ENCODE measurements around the gene C4BPB.

C4BPB gene

GRCh38 chr1:207060596-207060995 lies 28.1 kb upstream of the C4BPB start:
- no peak for DNase-seq

DNA sequence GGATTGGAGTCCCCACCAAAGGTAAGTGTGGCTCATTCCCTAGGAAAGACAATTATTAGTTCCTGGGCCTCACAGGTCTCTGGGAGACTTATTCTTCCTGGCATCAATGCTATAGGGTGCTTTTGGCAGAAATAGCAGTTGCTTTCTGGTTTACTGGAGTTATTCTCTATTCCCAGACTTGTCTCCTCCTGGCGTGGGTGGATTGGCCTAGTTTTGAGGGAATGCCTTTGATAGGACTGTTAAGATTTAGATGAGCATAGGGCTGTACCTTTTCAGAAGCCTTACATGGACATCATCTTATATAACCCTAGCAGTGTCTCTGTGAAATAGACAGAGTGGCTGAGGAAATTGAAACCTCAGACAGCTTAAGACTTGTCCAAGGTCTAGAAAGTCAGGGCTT lies 26.6 kb upstream of the C4BPB start:
- no peak for DNase-seq

- no peak for DNase-seq
Measured at GRCh38 chr1:207063014-207063413, 25.6 kb upstream of the C4BPB start.

DNA sequence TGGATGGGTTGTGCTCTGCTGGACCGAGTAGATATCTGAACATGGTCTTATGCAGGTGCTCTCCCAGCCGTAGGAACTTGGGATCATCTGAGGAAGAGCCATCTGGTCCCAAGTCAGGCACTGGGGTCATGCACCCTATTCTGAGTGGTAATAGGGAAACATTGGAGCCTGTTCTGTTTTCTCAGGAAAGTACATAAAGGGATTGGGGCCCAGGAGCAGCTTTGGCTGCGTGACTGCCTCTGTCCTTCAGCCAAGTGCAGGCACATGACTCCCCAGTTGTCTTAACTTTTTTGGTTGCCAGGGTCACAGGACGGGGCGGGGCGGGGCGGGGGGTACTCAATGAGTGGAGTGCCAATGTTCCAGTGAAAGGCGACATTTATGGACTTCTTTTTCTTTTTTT lies 24.1 kb upstream of the C4BPB start:
- DNase-seq: no peak

DNA sequence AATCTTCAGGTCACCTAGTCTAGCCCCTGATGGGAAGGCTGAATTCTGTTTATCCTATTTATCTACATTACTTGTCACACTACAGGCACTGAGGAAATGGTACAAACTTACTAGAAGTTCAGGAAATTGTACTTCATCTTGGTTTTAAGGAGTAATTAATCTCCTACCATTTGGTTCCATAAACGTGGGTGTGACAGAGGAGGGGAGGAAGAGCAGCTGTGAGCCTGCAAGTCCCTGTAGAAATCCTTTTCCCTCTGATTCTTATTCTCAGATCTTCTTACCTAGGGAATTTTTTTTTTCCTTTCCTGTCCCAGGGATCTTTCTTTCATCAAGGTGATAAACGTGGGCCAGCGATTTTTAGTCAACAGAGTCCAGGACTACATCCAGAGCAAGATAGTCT lies 21.5 kb upstream of the C4BPB start:
- no peak for DNase-seq

DNA sequence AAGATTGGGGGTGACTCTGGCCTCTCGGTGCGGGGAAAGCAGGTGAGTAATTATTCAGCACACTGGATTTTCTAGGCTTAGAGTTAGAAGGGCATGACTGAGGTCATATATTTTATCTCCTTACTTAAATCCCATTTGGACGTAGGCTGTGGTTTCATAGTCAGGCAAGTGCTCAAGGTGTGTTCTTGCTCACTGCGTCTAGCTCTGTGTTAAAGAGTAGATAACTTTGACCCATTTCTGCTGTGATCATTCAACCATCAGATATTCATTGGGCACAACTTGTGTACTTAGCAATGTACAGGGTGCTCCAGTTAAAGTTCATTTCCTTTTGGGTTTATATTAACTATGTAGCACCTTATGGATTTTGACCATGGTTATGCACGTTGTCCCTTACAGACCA lies 21.0 kb upstream of the C4BPB start:
- no peak for DNase-seq

DNA sequence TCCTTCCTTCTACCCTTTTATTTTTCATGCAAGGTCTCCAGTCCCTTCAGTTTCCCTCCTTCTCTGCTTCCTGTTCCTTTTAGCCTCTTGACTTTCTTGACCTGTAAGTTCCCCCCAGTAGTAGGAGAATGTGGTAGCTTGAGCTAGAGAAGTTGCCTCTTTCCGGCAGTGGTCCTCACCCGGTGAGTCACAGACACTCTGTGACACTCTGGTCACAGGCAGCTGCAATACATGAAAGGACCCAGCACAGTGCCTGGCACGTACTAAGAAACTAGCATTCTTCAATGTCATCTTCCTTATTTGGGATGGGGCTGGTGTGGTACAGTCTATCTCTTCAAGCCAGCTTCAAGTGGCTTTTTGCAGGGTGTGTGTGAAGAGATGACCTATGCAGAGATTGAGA lies 19.6 kb upstream of the C4BPB start:
- no peak for DNase-seq

GRCh38 chr1:207069858-207070506 lies 18.7 kb upstream of the C4BPB start:
- DNase-seq: no peak

DNA sequence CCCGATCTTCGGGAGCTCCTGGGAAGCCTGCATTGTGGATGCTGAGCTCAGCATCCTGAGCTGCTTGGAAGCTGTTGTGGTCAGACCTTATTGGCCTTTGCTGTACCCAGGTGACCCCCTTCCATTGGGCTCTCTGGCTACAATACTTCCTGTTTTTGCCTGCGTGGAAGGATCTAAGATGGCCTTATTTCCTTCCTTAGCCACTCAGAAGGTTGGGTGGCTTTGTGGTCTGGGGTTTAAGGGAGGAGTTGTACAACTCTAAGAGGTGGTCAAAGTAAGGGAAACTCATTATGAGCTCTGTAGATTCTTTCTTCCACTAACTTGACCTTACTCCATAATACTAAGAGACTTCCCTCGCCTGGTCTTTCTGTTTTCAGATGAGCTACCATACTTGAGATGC lies 17.8 kb upstream of the C4BPB start:
- DNase-seq: no peak

DNA sequence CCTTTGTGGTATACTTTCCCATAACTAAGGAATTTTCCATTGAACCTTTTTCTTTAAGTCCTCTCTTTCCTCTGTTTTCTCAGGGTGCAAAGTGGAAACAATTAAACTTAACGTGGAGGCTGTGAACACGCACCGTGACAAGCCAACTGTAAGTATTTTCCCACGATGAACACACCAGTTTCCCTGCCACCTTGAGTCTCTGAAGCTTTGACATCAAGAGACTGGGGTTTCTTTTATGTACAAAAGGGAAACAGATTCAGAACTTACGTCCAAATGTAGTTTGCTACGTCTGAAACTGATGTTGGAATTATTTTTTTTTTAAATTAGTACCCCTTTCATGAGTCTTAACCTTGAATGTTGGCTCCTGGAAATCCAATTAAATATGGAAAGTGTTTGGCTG lies 17.2 kb upstream of the C4BPB start:
- no peak for DNase-seq

GRCh38 chr1:207072233-207072632 lies 16.4 kb upstream of the C4BPB start:
- DNase-seq: no peak

DNA sequence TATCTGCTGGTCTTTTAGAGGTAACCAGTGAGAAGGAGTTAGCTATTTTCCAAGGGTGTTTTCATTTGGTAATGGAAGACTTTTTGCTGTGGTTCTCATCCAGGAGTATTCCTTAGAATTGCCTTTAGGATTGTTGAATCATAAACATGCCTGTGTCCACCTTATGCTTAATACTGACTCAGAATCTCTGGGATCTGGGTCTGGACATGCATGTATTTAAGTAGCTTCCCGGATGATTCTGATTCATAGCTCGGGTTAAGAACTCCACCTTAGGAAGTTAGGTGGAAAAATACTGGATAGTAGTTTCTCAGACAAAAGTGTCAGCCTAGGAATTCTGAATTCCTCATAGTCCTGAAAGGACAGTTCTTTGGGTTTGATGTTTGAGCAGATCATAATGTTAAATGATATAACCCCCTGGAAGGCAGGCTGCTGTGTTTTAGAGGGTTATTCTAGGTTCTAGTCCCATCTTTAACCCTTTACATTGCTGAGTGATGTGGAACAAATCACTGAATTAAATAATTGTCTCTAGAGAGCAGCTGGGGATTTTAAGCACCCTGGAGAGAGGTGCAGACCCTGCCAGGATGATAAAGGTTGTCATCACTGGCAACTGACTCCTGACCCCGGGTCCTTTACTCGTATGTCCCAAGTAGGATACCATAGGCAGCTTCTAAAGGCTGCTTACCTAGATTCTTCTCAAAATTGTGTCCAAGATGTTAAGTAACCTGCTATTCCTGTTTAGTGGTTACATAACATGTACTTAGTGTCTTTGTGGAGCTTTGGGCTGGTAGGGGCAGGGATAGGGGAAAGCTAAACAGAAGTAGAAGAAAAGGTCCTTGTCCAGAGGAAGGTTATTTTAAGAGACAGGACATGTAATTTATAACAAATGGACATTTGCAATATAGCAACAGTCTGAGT lies 14.5 kb upstream of the C4BPB start:
- no peak for DNase-seq

- DNase-seq: no peak
Measured at GRCh38 chr1:207076181-207076955, 12.3 kb upstream of the C4BPB start.

DNA sequence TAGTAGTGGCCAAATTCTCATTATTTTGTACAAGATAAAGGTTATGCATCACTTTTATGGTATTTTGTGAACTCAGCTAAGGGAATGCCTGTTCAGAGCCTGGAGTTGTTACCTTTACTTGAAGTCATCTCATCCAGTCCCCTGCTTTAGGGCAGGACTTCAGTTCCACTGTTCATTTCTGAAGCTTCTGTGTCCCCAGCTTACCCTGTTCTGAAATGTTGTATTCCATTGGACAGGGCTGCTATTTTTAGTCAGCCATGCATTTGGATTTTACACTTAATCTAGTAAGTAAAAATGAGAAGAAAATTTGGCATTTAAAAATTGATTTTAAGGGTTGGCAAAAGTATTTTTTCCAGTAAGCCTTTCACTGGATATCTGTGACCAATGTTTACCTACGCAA lies 11.6 kb upstream of the C4BPB start:
- DNase-seq: no peak

- DNase-seq: no peak
Measured at GRCh38 chr1:207077470-207078377, 10.9 kb upstream of the C4BPB start.

GRCh38 chr1:207078578-207079132 lies 10.0 kb upstream of the C4BPB start:
- DNase-seq: no peak

GRCh38 chr1:207079706-207080241 lies 8.9 kb upstream of the C4BPB start:
- DNase-seq: no peak

- DNase-seq: no peak
Measured at GRCh38 chr1:207081088-207081487, 7.6 kb upstream of the C4BPB start.

DNA sequence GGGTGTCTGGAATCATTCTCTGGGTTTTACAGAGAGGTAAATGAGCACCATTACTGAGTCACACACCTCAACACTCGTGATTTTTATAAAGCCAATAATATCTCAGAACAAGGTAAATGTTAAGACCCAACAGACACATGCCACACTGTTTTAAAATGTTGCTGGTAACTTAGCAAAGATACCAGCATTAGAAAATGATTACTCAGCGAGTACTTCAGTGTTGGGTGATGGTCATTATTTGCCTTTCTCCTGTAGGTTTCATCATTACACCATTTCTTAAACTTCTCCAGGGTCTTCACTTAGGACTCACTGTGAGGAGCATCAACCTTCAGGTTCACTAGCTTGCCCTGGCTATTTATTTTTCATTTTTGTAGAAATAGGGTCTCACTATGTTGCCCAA lies 6.9 kb upstream of the C4BPB start:
- no peak for DNase-seq

DNA sequence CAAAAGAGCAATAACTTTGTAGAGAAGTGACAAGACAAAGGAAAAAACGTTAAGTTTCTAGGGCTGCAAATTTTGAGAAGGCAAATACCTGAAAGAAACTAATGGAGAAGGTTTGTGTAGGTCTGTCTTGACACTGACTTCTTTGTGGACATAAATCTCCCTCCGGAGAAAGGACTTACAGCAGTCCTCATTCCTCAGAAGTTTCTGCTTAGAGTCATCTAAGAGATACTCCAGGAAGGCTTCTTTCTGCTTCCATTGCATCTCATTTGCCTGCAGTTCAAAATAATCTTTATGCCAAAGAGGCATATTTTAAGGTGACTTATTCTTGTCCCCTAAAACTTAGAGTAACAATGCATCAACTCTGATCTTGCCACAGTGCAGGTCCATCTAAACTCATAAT lies 4.4 kb upstream of the C4BPB start:
- no peak for DNase-seq

DNA sequence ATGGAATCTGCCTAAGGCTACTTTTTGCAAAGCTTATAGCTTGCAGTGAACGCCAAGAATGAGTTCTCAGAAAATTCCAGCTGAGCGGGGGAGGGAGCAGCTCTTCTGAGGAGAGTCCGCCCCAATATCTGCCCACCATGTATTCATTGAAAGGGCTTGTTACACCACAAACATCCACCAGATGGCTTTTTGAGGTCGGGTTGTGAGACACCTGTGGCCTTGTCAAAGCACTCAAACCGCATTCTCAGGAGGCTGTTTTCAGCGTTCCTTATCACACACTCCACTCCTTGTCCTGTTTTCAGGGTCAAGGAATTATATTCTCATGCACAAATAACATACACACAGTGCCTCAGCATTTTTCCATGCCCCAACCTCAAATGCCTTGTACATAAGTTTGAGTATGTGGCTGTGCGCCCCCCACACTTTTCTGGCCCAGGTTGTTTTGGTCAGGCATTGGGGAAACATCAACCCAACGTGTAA lies 3.9 kb upstream of the C4BPB start:
- no peak for DNase-seq

- DNase-seq: no peak
Measured at GRCh38 chr1:207085887-207086286, 2.8 kb upstream of the C4BPB start.

Data from NCI-H1436 treated with DMSO at 0.1 percent for 48 hours (cell line).